Activated naive CD4-positive, alpha-beta T cell (primary cell): ENCODE results near the gene WDR13.
"Not testable (repeated sequence)": the region's sequence is repeated elsewhere in the genome, so short reads cannot be mapped to it uniquely, and the experiment has no call there.

Experiments used
- DNase-seq, 4 experiments: peaks; one replicate each; lab custom pipeline; 2025; lab: John Stamatoyannopoulos, UW

WDR13 gene

GRCh38 chrX:48654746-48655145, 57.5 kb downstream of the WDR13 start:
- not testable (repeated sequence) for DNase-seq
